NCI-H2227 (cell line): Measurements from ENCODE around the gene PDPK1.

Experiments used
- DNase-seq: peaks from one replicate; lab custom pipeline; 2025; ENCODE audit not compliant: unreplicated experiment; lab: John Stamatoyannopoulos, UW

Gene PDPK1

GRCh38 chr16:2507052-2507659 lies 30.7 kb upstream of the PDPK1 start:
- DNase-seq: no peak

DNA sequence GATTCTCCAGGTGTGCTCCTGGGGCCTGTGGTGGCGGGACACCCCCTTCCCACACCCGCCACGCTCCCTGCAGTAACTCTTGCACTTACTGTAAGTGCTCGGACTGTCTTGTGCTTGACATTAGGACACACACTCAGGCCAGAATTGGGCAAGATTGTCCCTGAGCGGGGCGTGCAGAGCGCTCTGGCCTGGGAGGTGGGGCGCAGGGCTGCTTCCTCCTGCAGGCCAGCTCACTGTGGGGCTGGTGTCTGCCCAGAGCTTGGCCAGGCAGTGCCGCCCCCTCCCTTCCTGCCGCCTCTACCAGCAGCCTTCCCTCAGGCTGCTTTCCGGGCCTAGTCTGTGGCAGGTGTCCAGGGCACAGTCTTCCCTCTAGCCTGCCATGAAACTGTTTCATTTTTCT lies 30.2 kb upstream of the PDPK1 start:
- no peak for DNase-seq

GRCh38 chr16:2508722-2509400 lies 29.0 kb upstream of the PDPK1 start:
- DNase-seq: no peak

DNA sequence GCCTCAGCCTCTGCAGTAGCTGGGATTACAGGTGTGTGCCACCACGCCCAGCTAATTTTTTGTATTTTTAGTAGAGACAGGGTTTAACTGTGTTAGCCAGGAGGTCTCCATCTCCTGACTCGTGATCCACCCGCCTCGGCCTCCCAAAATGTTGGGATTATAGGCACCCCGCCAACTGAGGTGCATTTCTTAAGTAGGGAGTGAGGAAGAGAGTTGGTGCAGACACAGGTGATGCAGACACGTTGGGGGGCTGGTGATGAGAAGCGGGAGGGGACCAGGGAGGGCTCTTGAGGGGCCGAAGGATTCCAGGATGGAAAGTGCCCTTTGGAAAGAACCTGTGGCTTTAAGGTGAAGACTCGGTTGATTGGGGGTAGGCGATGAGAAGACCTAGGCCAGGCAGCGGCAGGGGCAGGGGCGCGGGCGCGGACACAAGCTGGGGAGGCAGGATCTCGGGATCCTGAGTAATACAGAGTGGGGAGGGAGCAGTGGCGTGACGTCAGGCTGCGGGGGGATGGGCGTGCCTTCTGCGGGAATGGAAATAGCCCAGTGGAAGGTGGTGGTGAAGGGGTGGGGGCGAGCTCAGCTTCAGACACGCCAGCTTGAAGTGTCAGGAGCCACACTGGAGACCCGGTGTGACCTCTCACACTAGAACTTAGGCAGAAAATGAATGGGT lies 26.6 kb upstream of the PDPK1 start:
- peak; percentile 82 for DNase-seq

GRCh38 chr16:2511996-2512734 lies 25.7 kb upstream of the PDPK1 start:
- no peak for DNase-seq

DNA sequence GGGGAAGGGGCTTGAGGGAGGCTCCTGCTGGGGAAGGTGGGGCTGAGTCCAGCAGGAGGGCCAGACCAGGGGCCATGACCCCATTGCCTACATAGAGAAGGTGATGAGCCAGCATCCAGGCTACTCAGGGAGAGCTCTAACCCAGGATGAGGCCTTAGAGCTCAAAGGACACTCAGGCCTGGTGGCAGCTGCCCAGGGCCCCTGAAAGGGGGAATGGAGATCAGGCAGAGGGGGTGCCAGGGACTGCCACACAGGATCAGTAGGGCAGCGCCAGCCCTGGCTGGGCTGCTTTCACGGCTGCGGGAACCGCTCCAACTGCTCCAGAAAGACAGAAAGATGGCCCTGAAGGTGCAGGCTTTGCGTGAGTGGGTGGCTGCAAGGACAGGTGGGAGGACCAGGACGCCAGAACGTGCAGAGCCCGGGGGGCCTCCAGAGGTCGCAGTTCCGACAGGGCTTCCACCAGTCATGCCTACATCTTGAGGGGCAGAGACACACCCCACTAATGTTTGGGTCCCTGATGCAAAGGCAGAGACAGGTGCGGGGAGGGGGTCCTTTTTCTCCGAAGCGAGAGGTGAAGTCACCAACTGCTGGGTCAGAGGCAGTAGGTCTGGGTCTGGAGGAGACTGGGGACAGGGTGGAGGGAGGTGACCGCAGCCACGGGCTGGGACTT lies 25.0 kb upstream of the PDPK1 start:
- no peak for DNase-seq

- peak; percentile 96 for DNase-seq
These were observed 24.2 kb upstream of the PDPK1 start, which contains the start of gene ATP6V0C for GRCh38 chr16:2513405-2514332. Gene ATP6V0C, plus strand, starts transcription at chr16:2513952. Its CDS starts 152 bp downstream, at chr16:2514104.

DNA sequence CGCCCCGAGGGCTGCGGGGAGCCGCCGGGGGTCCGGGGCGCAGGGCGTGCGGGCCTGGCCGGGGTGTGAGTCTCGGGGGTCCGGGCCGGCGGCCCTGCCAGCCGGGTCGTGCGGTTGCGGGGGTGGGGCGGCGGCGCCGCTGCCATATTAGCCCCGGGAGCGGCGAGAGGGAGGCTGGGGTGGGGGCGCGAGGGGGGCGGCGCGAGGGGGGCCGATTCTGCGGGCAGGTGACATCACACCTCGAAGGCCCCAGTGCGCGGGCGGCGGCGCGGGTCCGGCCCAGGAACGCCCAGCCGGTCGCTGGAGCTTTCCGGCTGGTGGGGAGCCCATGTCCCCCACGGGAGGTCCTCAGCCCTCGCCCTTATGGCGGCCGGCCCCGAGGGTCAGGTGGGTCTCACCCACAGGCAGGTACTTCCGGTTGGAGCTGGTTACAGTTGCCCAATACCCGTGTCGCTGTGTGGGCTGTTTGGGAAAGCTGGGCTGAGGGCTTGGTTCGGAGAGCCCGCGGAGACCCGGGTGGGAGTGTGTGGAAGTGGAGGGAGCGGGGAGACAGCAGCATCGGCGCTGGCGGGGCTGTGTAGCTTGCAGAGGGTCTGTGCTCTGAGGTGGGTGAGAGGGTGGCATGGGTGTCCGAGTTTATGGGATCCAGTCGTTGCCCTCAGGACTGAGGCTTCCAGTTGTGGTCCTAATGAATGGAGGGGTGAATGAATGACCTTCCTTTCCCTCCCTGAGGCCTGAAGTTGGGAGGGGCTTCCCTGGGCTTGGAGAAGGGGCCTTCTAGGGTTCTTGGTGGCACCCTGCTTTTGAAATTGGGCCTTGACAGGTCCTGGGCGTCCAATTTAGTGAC lies 23.3 kb upstream of the PDPK1 start:
- no peak for DNase-seq

DNA sequence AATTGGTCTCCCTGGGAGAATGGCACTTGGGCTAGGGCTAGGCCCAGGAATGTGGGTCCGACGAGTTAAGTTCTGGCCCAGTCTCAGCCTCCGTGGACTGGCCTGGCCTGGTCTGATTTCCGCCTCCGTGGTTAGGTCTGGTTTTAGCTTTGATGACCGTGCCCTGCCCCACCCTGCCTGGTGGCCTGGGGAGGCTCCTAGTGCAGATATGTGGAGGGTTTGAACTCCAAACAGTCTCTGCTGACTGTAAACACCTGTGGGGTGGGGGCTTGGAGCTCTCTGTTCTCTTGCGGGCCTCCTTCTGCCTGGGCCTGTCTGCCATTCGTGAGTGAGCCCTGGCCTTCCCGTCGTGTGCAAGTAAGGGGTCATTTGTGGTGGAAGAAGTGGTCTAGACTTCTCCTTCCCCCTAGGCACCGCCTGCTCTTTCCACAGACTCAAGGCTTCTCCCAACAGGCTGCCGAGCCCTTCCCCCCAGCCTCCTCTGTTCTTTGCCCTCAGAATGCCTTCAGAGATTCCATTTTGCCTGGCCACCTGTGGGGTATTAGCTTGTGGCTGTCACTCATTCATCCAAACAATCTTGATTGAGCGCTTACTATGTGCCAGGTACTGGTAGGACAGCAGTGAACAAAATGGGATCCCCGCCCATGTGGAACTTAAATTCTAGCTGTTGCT lies 22.5 kb upstream of the PDPK1 start:
- no peak for DNase-seq

DNA sequence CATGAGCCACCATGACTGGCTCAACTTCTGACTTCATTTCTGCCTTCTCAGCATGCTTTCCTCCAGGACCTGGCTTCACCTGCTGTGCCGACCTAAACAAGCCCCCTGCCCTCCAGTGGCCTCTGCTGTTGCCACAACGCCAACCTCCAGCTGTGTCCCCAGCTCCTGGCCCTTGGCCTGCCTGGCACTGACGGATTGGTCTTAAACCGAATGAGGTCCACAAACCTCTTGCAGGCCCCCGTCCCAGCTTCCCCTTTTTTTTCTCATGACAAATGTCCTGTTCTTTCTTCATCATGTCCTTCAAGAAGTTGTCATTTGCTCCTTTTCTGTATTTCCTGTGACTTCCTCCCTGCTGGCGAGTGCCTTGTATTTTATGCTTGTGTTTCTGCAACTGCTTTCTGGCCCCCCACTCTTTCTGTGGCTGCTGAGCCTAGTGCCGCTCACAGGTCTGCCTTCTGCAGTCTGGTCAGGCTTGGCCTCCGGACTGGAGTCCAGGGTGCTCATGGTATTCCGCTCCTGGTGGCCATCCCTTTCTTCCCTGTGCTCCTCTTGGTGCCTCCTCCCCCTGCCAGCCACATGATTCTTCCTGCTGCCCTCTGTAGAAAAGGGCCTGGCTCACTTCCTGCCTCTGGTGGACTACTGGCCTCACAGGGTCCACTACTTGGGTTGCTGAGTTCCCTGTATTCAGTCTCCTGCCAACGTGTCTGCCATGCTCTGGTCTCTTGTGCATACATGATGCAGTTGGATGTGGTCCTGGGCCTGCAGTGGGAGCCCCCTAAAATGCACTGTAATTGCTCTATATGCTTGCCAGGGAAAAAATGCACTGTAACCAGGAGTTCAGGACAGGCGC lies 21.2 kb upstream of the PDPK1 start:
- no peak for DNase-seq

DNA sequence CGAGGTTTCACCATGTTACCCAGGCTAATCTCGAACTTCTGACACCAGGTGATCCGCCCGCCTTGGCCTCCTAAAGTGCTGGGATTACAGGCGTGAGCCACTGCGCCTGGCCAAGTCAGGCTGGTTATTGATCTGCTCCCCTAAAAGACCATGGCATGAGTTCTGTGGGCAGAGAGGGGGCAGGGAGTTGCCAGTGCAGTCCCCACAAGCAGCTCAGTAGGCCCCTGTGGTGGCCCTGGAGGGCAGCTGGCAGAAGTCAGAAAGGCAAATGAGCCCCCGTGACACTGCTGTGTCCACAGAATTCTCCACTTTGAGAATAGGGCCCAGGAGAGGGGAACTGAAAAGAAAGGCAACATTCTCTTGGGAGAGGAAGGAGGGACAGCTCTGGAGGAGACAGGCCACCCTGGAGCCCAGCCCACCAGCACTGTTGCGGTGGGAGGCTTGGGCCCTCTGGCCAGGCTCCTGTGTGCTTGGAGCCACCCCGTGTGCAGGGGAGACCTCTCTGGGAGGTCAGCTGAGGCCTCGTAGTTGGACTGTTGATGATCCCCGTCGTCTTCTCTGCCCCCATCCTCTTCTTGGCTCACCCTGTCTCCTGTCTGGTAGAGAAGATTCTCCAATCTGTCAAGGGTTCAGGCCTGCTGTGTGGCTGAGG lies 19.7 kb upstream of the PDPK1 start:
- no peak for DNase-seq

GRCh38 chr16:2518823-2519710 lies 18.8 kb upstream of the PDPK1 start:
- no peak for DNase-seq

- no peak for DNase-seq
These were observed 18.1 kb upstream of the PDPK1 start for GRCh38 chr16:2519711-2520080.

GRCh38 chr16:2520097-2520783 lies 17.6 kb upstream of the PDPK1 start, which contains the start of gene AMDHD2:
Gene AMDHD2, plus strand, starts transcription at chr16:2520371. Its CDS starts 88 bp downstream, at chr16:2520459.
- peak; percentile 96 for DNase-seq

DNA sequence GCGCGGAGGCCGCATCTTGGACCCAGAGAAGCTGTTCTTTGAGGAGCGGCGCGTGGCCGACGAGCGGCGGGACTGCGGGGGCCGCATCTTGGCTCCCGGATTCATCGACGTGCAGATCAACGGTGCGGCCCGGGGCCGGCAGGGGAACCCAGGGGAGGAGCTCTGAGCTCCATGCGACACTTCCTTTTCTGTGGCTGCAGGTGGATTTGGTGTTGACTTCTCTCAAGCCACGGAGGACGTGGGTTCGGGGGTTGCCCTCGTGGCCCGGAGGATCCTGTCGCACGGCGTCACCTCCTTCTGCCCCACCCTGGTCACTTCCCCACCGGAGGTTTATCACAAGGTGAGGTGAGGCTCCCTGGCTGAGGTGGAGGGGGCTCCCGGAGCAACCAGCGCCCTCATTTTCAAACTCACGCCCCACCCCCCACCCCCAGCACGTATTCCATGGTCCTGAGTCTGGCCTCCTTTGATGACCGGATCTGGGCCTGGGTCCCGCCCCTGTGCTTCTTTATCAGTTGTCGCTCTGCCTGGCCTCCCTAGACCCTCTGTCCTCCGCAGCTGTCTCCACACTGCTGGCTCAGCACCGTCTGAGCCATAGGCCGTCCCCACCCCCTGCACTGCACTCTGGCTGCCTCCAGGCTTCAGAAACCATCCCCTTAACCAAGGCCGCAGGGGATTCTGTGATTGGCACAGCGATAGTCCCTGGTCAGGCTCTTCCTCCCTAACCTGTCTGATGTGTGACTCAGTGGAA lies 16.9 kb upstream of the PDPK1 start:
- DNase-seq: peak; percentile 45
